Lower lobe of right lung (tissue), 2 donors: ENCODE data around the gene KLC3. TPM values are rescaled to one million over a fixed set of nuclear protein-coding genes. Genes with fewer than 3 reads are reported as not detected.

Source experiments
- ATAC-seq, 2 donors: fragments of 200-7000 bp; cut with Tn5 transposase; one replicate each; pipeline ENCODE4 v1.9.1; 2020 to 2022; ENCODE audit warnings: mild to moderate bottlenecking in 2 of 2, moderate library complexity in 2 of 2
- DNase-seq: peaks from one replicate; pipeline ENCODE4 v3.0.0-alpha.2; 2020
- H3K27ac ChIP-seq: fragments of 200-600 bp; one replicate; pipeline ENCODE4 v1.8.0; 2022
- H3K27me3 ChIP-seq: fragments of 200-600 bp; one replicate; pipeline ENCODE4 v1.8.0; 2022; ENCODE audit warnings: low read depth
- H3K36me3 ChIP-seq: fragments of 200-600 bp; one replicate; pipeline ENCODE4 v1.8.0; 2022; ENCODE audit warnings: mild to moderate bottlenecking
- H3K4me1 ChIP-seq: fragments of 200-600 bp; one replicate; pipeline ENCODE4 v1.8.0; 2022
- H3K4me3 ChIP-seq: fragments of 200-600 bp; one replicate; pipeline ENCODE4 v1.8.0; 2022; ENCODE audit warnings: mild to moderate bottlenecking
- H3K9me3 ChIP-seq: fragments of 200-600 bp; one replicate; pipeline ENCODE4 v1.8.0; 2022
- CTCF ChIP-seq: fragments of 200-600 bp; IDR thresholded peaks from one replicate; pipeline ENCODE4 v1.8.0; 2022; ENCODE audit warnings: antibody characterized with exemption, mild to moderate bottlenecking
- intact Hi-C: fragments of 100-400 bp; cut with DNase I; formaldehyde crosslinking; loops from one replicate; pipeline ENCODE4 v1.11.0; 2022
- total RNA-seq: library from RNA; stranded (reverse); fragmentation: NEBNext Ultra II Directional; extraction: Animal tissue kit (Norgen Biotek cat#: 25700); gene quantifications from one replicate; pipeline ENCODE4 v1.2.1, GENCODE V29; 2021
- donor health status: DM: no; HTN: yes; CAD: no; lungs with severe emphysema.

The KLC3 gene
- total RNA-seq, 1 donor from 2014 or later, result 1.4 TPM

GRCh38 chr19:45296355-45296754, 44.2 kb upstream of the KLC3 start:
- Histone ChIP-seq H3K9me3 (no peaks in the 10 kb centered on the region), H3K4me1 (no peaks in the 10 kb centered on the region), H3K4me3 (no peak overlapping the region), H3K36me3 (peaks cover 58% of the 10 kb centered on the region), H3K27ac (no peak overlapping the region), H3K27me3 (no peaks in the 10 kb centered on the region)
- intact Hi-C loops, result no loop called here
- DNase-seq, result no peak
- ATAC-seq, result peak in 1 of 2 donors; percentile 31
- TF ChIP-seq CTCF, result no peak

- Histone ChIP-seq H3K4me3 (no peak overlapping the region), H3K36me3 (peaks cover 57% of the 10 kb centered on the region), H3K27me3 (no peaks in the 10 kb centered on the region), H3K4me1 (no peaks in the 10 kb centered on the region), H3K27ac (no peak overlapping the region), H3K9me3 (no peaks in the 10 kb centered on the region)
- TF ChIP-seq CTCF, result no peak
- no peak for DNase-seq
- intact Hi-C loops, result no loop called here
- no peak for ATAC-seq
Observed at GRCh38 chr19:45297674-45298073, 42.9 kb upstream of the KLC3 start.

- Histone ChIP-seq H3K4me3 (no peak overlapping the region), H3K9me3 (no peaks in the 10 kb centered on the region), H3K27me3 (no peaks in the 10 kb centered on the region), H3K4me1 (no peaks in the 10 kb centered on the region), H3K36me3 (peaks cover 59% of the 10 kb centered on the region), H3K27ac (no peak overlapping the region)
- DNase-seq, result no peak
- ATAC-seq, result no peak
- TF ChIP-seq CTCF, result no peak
- intact Hi-C loops, result no loop called here
Observed at GRCh38 chr19:45298264-45298663, 42.3 kb upstream of the KLC3 start.

- no peak for TF ChIP-seq CTCF
- no peak overlapping the region for H3K4me3 ChIP-seq
- H3K27ac ChIP-seq, result no peak overlapping the region
- H3K27me3 ChIP-seq, result no peaks in the 10 kb centered on the region
- ATAC-seq, result no peak
- H3K4me1 ChIP-seq, result no peaks in the 10 kb centered on the region
- H3K9me3 ChIP-seq, result no peaks in the 10 kb centered on the region
- peaks cover 47% of the 10 kb centered on the region for H3K36me3 ChIP-seq
- no peak for DNase-seq
- intact Hi-C loops, result no loop called here
Observed at GRCh38 chr19:45299719-45300118, 40.8 kb upstream of the KLC3 start.

GRCh38 chr19:45302416-45302815, 38.1 kb upstream of the KLC3 start:
- H3K9me3 ChIP-seq, result no peaks in the 10 kb centered on the region
- DNase-seq, result no peak
- no peak for ATAC-seq
- H3K4me1 ChIP-seq, result no peaks in the 10 kb centered on the region
- H3K27me3 ChIP-seq, result no peaks in the 10 kb centered on the region
- no peak overlapping the region for H3K4me3 ChIP-seq
- peaks cover 24% of the 10 kb centered on the region for H3K36me3 ChIP-seq
- H3K27ac ChIP-seq, result no peak overlapping the region
- no peak for TF ChIP-seq CTCF
- intact Hi-C loops, result no loop called here
